HG03432 (cell line): ENCODE results near the gene HMGB4.

Experiments
- ATAC-seq: cut with Tn5 transposase; IDR thresholded peaks from one replicate; pipeline ENCODE4 v1.9.1; 2021; ENCODE audit warnings: mild to moderate bottlenecking, moderate library complexity; ENCODE audit not compliant: unreplicated experiment

HMGB4 gene

DNA sequence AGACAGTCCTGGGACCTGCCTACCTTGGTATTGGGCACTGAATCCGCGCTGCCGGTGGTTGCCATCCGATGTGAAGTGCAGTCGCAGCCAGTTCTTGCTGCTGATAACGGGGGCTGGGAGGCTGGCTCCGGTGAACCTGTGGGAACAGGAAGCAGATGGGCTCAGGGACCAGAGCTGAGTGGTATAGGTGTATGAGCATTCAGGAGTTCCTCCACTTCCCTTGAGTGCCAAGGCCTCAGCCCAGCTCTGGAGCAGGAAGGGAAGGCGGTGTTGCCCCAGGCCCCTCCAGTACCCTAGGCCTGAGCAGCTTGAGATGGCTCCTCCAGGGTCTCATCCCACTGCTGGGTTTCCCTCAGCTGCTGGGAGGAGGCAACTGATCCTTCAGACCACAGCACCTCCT, 17.0 kb upstream of the HMGB4 start:
- no peak for ATAC-seq

- ATAC-seq: no peak
Observed at GRCh38 chr1:33848205-33848937, 15.5 kb upstream of the HMGB4 start.

GRCh38 chr1:33849211-33849610, 14.7 kb upstream of the HMGB4 start:
- no peak for ATAC-seq

GRCh38 chr1:33850481-33850880, 13.4 kb upstream of the HMGB4 start:
- no peak for ATAC-seq

DNA sequence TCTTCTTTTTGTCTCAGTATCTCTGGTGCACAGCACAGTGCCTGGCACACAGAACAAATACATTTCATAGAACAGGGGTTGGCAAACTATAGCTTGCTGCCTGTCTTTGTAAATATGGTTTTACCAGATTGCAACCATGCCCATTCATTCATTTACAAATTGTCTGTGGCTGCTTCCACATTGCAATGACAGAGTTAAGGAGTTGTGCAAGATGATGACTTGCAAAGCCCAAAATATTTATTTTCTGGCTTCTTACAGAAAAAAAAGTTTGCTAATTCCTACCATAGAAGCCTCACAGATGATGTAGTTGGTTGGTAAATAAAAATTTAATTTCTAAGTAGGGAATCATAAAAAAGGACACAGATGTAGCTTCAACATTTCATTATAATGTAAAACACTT, 11.2 kb upstream of the HMGB4 start:
- no peak for ATAC-seq

- no peak for ATAC-seq
Observed at GRCh38 chr1:33853431-33853830, 10.4 kb upstream of the HMGB4 start.

- no peak for ATAC-seq
Observed at GRCh38 chr1:33854091-33854490, 9.8 kb upstream of the HMGB4 start.

- no peak for ATAC-seq
Observed at GRCh38 chr1:33860671-33861070, 3.2 kb upstream of the HMGB4 start.

DNA sequence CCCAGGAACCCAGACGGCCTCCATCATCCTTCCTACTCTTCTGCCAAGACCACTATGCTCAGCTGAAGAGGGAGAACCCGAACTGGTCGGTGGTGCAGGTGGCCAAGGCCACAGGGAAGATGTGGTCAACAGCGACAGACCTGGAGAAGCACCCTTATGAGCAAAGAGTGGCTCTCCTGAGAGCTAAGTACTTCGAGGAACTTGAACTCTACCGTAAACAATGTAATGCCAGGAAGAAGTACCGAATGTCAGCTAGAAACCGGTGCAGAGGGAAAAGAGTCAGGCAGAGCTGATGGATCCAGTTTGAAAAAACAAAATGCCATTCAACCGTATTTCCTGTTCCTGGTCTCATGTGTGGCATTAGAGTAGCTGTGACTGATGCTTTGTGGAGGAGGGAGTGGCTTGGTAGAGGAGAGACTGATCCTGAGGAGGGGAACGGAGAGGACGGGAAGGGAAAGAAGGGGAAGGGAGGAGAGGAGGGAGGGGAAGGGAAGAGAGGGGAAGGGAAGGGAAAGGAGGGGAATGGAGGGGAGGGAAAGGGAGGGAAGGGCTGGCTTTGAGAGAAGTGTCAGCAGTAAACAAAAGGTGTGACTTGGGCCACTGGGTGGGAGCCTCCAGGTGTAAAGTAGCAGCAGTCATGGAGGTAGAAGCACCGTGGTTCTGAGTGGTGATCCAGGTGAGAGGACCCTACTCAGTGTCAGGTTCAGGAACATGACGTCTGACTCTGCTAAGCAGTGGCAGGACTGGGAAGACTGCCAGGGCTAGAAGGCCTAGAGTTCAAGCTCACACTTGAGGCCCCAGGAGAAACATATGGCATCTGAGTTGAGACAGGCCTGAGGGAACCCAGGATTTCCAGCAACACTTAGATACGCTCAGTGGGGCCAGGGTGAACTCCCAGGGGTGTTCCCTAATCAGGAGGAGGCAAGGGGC, 846 bp downstream of the HMGB4 start:
- ATAC-seq: no peak

GRCh38 chr1:33866281-33866680, 2.4 kb downstream of the HMGB4 start:
- no peak for ATAC-seq

GRCh38 chr1:33867684-33868083, 3.8 kb downstream of the HMGB4 start:
- ATAC-seq: no peak

DNA sequence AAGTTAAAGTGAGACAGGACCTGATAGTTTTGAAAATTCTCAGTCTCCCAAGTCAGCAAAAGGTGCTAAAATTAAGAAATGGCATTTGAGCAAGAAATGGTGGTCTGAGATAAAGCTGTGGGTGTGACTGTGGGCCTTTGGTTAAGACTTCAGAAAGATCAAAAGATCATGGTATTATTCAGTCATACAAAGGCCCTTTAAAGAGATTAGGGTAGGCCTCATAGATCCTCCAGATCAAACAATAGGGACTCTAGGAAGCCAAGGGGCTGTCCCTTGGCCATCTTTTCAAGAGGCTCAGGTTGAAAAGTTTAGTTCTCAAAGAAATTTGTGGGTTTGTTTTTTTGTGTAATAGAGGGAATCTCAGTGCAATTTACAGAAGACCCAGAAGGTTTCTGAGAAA, 8.4 kb downstream of the HMGB4 start:
- no peak for ATAC-seq

DNA sequence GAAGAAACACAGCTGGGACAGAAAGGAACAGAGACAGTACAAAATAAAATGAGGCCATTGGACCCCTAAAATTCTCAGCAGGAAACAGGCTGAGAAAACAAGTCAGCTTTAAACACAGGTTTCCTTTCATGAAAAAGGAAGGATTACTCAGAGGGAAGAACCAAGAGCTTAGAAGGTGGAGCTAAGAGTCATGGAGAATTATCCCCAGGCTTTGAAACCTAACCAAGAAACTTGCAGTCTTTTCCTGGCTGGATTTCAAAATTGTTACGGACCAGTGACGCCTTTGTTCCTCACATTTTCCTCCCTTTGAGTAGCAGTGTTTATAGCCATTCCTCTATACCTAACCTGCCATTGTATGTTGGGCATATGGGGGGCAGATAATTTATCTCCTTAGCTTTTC, 8.8 kb downstream of the HMGB4 start:
- no peak for ATAC-seq

DNA sequence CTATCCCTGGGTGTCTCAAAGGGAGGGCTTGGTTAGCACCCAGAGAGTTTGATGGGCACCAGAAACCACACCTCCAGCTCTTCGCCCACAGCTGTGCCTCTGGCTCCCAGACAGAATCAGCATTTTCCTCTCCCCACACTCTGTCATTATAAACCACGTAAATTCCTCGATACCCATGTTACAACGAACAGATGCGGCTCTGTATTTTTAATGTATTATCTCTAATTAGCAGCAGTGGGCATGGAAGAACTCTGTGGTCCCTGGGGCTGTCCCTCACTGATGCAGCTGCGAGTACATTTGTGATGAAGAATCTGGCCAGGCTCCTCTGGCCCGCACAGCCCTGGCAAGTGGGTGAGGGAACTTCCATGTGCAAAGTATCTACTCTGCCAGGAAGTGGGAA, 10.8 kb downstream of the HMGB4 start:
- ATAC-seq: no peak

DNA sequence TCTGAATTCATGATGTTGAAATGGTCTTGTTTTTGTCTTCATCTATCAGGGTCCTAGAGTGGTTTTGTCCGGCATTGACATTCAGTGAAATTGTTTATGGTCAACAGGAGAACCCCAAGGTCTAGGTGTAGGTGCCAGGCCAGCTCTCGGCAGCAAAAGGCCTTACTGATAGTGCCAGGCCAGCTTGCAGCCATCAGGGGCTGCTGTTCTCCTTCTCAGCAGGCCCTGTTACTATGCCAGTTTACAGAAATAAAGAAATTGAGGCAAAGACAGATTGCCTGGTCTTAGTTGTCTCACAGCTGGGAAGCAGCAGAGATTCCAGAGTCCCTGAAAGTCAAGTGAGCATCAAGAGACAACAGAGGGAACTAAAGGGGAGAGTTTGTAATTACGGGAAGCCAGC, 12.0 kb downstream of the HMGB4 start:
- no peak for ATAC-seq

DNA sequence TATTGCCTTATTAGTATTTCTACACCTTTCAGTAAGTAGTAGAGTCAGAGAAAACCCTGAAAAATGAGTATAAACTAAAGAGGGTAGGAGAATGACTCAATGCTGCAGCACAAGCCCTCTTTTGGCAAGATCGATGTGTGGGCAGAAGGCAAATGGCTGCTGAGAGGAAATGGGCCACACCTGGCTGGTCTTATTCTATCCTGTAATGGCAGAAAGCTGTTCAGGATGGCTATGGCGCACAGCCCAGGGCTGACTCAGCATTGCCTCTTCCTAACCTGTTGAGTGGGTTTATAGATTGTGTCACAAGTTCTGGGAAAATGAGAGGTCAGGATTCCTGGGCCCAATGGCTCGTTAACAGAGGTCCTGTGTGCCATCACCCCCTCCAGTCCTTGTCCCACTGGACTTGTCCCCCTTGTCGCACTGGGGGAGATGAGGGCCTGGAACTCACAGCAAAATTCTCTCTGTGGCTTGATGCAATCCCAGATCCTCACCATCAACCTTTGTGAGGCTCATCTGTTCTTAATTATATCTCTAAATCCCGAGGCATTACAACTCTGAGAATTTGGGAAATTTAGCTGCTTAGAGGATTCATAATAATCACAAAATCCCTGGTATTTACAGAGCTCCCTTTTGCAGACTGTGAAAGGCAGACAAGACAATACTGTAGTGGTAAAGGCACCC, 13.2 kb downstream of the HMGB4 start:
- ATAC-seq: no peak

- ATAC-seq: no peak
Observed at GRCh38 chr1:33878392-33878791, 14.5 kb downstream of the HMGB4 start.

DNA sequence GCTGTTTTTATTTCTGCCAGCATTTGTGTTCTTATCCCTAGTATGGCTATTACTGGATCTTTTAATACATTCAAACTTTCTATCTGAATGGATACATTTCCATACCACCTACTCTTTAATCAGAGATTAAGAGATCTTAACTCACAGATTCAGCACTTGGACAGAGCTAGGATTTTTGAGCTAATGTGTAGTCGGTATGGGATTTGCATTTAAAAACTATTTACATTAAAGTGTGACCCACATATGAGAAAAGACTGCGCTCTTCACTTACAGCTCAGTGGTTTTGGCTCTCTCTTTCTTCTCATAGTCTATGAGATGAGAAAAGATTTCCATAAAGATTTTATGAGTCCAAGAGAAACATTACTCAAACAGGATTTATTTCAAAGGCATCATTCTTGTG, 16.4 kb downstream of the HMGB4 start:
- ATAC-seq: no peak

DNA sequence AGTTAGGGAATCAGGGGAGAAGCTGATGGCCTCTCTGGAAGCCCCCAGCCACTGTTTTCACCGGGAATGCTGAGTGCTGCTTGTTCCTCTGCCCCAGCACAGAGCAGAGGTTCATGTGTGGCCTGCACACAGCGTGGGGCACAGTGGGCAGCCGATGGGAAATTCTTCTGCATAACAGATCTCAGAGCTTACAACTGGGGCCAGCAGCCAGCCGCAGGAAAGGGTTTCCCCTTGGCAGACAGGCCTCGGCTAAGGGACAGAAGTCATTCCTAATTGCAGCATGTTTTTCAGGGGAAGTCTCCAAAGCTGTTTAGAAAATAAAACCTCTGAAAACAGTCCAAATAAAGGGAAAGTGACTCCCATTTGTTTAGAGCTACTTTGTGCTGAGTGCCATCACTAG, 22.6 kb downstream of the HMGB4 start:
- no peak for ATAC-seq

GRCh38 chr1:33893147-33893830, 29.4 kb downstream of the HMGB4 start:
- ATAC-seq: no peak

GRCh38 chr1:33895396-33895795, 31.5 kb downstream of the HMGB4 start:
- no peak for ATAC-seq
